A549 (cell line): Measurements from ENCODE around the gene FADS1. TPM values are rescaled to one million over a fixed set of nuclear protein-coding genes. Genes with fewer than 3 reads are reported as not detected.

Source experiments
- ATAC-seq, 2 experiments: fragments of 200-7000 bp in 1 of 2; fragments of >200 bp in 1 of 2; cut with Nextera tagmentation in 1 of 2; cut with Tn5 transposase in 1 of 2; 3 replicates each; pipeline versions ENCODE4 v1.8.0 to v1.9.1; 2018 to 2020; ENCODE audit warnings: mild to moderate bottlenecking in 1 of 2, moderate library complexity in 1 of 2
- CTCF ChIA-PET: fragments of 300-600 bp; sonication (Branson Sonifier 250); formaldehyde crosslinking; extraction: SDS; loops from one replicate; lab custom pipeline; 2021; ENCODE audit warnings: antibody characterized with exemption, inconsistent platforms; lab: Yijun Ruan, JAX
- POLR2A ChIA-PET: fragments of 350-600 bp; formaldehyde crosslinking; extraction: SDS; loops from one replicate; lab custom pipeline; 2021; ENCODE audit warnings: antibody characterized with exemption, inconsistent platforms; lab: Yijun Ruan, JAX
- DNase-seq, 2 experiments: peaks; one replicate each; pipeline versions ENCODE4 v3.0.0 to v3.0.0-alpha.2; 2011 to 2016; ENCODE audit warnings: low read depth in 1 of 2, low spot score in 1 of 2
- FAIRE-seq: peaks from 2 replicates; lab custom pipeline; 2011; peaks lifted over from hg19 to GRCh38; lab: Jason Lieb, UNC
- H3K27ac ChIP-seq, 2 experiments: fragments of >200 bp; sonication (Bioruptor Twin); formaldehyde crosslinking; 3 replicates each; pipeline ENCODE4 v1.5.1; 2016 to 2017
- H3K4me1 ChIP-seq: fragments of >200 bp; sonication (Bioruptor Twin); formaldehyde crosslinking; 3 replicates; pipeline ENCODE4 v1.6.1; 2016
- H3K4me2 ChIP-seq: fragments of >200 bp; sonication (Bioruptor Twin); formaldehyde crosslinking; 3 replicates; pipeline ENCODE4 v1.6.1; 2016
- H3K4me3 ChIP-seq: fragments of >200 bp; sonication (Bioruptor Twin); formaldehyde crosslinking; 3 replicates; pipeline ENCODE4 v1.5.1; 2016
- H3K9me3 ChIP-seq: fragments of >200 bp; sonication (Bioruptor Twin); formaldehyde crosslinking; 3 replicates; pipeline ENCODE4 v1.6.1; 2016
- BCL3 ChIP-seq: fragments of >200 bp; sonication (Bioruptor Twin); formaldehyde crosslinking; IDR thresholded peaks from 3 replicates; pipeline ENCODE4 v1.6.1; 2016
- CBX2 ChIP-seq: fragments of 200-600 bp; sonication (generic); IDR thresholded peaks from 2 replicates; pipeline ENCODE4 v1.6.1; 2016; ENCODE audit warnings: low read depth, mild to moderate bottlenecking, borderline replicate concordance
- CEBPB ChIP-seq, 2 experiments: fragments of >200 bp in 1 of 2; sonication (Bioruptor Twin) in 1 of 2; formaldehyde crosslinking in 1 of 2; IDR thresholded peaks; 2 replicates each; pipeline ENCODE4 v1.6.1; 2012 to 2016
- CHD4 ChIP-seq: fragments of 200-600 bp; sonication (generic); IDR thresholded peaks from 2 replicates; pipeline ENCODE4 v1.6.1; 2016; ENCODE audit warnings: antibody characterized with exemption, mild to moderate bottlenecking, borderline replicate concordance
- E2F6 ChIP-seq: IDR thresholded peaks from 2 replicates; pipeline ENCODE4 v1.6.1; 2012; ENCODE audit warnings: low read depth, borderline replicate concordance
- EHMT2 ChIP-seq: fragments of 200-600 bp; sonication (generic); IDR thresholded peaks from 2 replicates; pipeline ENCODE4 v1.6.1; 2016; ENCODE audit warnings: antibody characterized with exemption, low read depth, mild to moderate bottlenecking, moderate library complexity
- ELK1 ChIP-seq: fragments of 150-350 bp; IDR thresholded peaks from 2 replicates; pipeline ENCODE4 v1.6.1; 2014; ENCODE audit warnings: low read depth, mild to moderate bottlenecking, low read length
- EP300 ChIP-seq, 2 experiments: fragments of >200 bp; sonication (Bioruptor Twin); formaldehyde crosslinking; IDR thresholded peaks; 2 replicates in 1 of 2; 3 replicates in 1 of 2; pipeline ENCODE4 v1.6.1; 2016 to 2017
- ESRRA ChIP-seq: fragments of 150-350 bp; IDR thresholded peaks from 2 replicates; pipeline ENCODE4 v1.6.1; 2014; ENCODE audit warnings: mild to moderate bottlenecking, low read length, borderline replicate concordance
- FOSL2 ChIP-seq, 2 experiments: fragments of 450-650 bp in 1 of 2; fragments of >200 bp in 1 of 2; sonication (Bioruptor Twin) in 1 of 2; formaldehyde crosslinking; IDR thresholded peaks; 2 replicates each; pipeline versions ENCODE4 v1.5.0 to v1.6.1; 2016 to 2020; ENCODE audit warnings: mild to moderate bottlenecking in 1 of 2, moderate library complexity in 1 of 2
- FOXS1 ChIP-seq: fragments of 250-450 bp; sonication (Bioruptor Pico); IDR thresholded peaks from 2 replicates; pipeline ENCODE4 v1.5.0; 2020; ENCODE audit warnings: mild to moderate bottlenecking, moderate library complexity
- HMGXB4 ChIP-seq: fragments of 250-450 bp; sonication (Bioruptor Pico); IDR thresholded peaks from 2 replicates; pipeline ENCODE4 v1.5.0; 2021; ENCODE audit warnings: mild to moderate bottlenecking, moderate library complexity, borderline replicate concordance
- HOXB13 ChIP-seq: fragments of 250-450 bp; sonication (Bioruptor Pico); IDR thresholded peaks from 2 replicates; pipeline ENCODE4 v1.5.0; 2020; ENCODE audit warnings: low read depth, mild to moderate bottlenecking, moderate library complexity
- KDM5A ChIP-seq: fragments of 200-600 bp; sonication (generic); IDR thresholded peaks from 2 replicates; pipeline ENCODE4 v1.6.1; 2016; ENCODE audit warnings: antibody characterized with exemption, mild to moderate bottlenecking
- MYC ChIP-seq: IDR thresholded peaks from 2 replicates; pipeline ENCODE4 v1.6.1; 2012; ENCODE audit warnings: mild to moderate bottlenecking, inconsistent platforms, low read length, improper control_type of control experiment, borderline replicate concordance
- NPAS2 ChIP-seq: fragments of 250-450 bp; sonication (Bioruptor Pico); IDR thresholded peaks from 2 replicates; pipeline ENCODE4 v1.8.0; 2022; ENCODE audit warnings: mild to moderate bottlenecking, moderate library complexity, borderline replicate concordance
- NR3C1 ChIP-seq: fragments of >200 bp; sonication (Bioruptor Twin); formaldehyde crosslinking; IDR thresholded peaks from 3 replicates; pipeline ENCODE4 v1.6.1; 2017
- POLR2AphosphoS2 ChIP-seq: conservative IDR thresholded peaks from 2 replicates; pipeline ENCODE4 v1.6.1; 2012; ENCODE audit warnings: low read length, improper control_type of control experiment, inconsistent platforms
- RCOR1 ChIP-seq: fragments of 150-350 bp; IDR thresholded peaks from 2 replicates; pipeline ENCODE4 v1.6.1; 2014; ENCODE audit warnings: antibody characterized with exemption, low read length, low read depth
- SMC3 ChIP-seq: fragments of >200 bp; sonication (Bioruptor Twin); formaldehyde crosslinking; IDR thresholded peaks from 3 replicates; pipeline ENCODE4 v1.6.1; 2018; ENCODE audit warnings: inconsistent platforms
- SREBF2 ChIP-seq: fragments of 450-650 bp; IDR thresholded peaks from 2 replicates; pipeline ENCODE4 v1.6.1; 2014; ENCODE audit warnings: mild to moderate bottlenecking, moderate library complexity
- USF2 ChIP-seq: fragments of 450-650 bp; IDR thresholded peaks from 2 replicates; pipeline ENCODE4 v1.6.1; 2014; ENCODE audit warnings: antibody characterized with exemption
- WGBS: methylation state at CpG from one replicate; pipeline ENCODE4 v1.1.6; 2017; ENCODE audit errors: missing lambda C conversion rate; 5-methylcytosine and 5-hydroxymethylcytosine counted together
- polyA plus RNA-seq, 4 experiments: library from polyadenylated mRNA; depleted of rRNA in 3 of 4; stranded (reverse); fragments of >200 nt; fragmentation: RNase III in 1 of 4; extraction: RNeasy Plus Mini Kit Qiagen cat#74134 plus additional on column Dnase treatment in 1 of 4; gene quantifications; 2 replicates in 3 of 4; 3 replicates in 1 of 4; pipeline ENCODE4 v1.2.3, GENCODE V29; 2011 to 2017

The FADS1 gene
- polyA plus RNA-seq, 2 of the 4 experiments (the other 2 are of a cell fraction) = 163 to 205 TPM

GRCh38 chr11:61846362-61847020 lies 29.7 kb upstream of the FADS1 start:
- no peaks in the 10 kb centered on the region for H3K4me1 ChIP-seq
- FAIRE-seq (no peak), ATAC-seq (no peak), DNase-seq (no peak)
- H3K4me2 ChIP-seq = no peak overlapping the region
- TF ChIP-seq ELK1 (no peak), SMC3 (no peak), E2F6 (no peak), CHD4 (no peak), KDM5A (no peak), NPAS2 (CRISPR knock-in tag) (no peak), BCL3 (no peak), CEBPB (IDR thresholded peaks at IDR 0.05) (no peak), FOXS1 (CRISPR knock-in tag) (no peak), EHMT2 (no peak), HOXB13 (no peak), CBX2 (no peak), HMGXB4 (CRISPR knock-in tag) (no peak), FOSL2 (IDR thresholded peaks at IDR 0.05) (no peak), FOSL2 (CRISPR knock-in tag; IDR thresholded peaks at IDR 0.05) (no peak), NR3C1 (no peak)
- POLR2A ChIA-PET = no interaction called here
- H3K4me3 ChIP-seq = no peak overlapping the region
- H3K9me3 ChIP-seq = no peaks in the 10 kb centered on the region
- WGBS = 96% methylated on average over 10 of the region's 10 CpGs
- H3K27ac ChIP-seq = no peak overlapping the region
- CTCF ChIA-PET = interaction anchor here (0.8 to 1.9 kb wide), 6 partner anchors 15 to 261 kb away, joined by 3 to 7 read pairs (median 3); no protein-coding TSS in a partner anchor

- DNase-seq (no peak), FAIRE-seq (no peak), ATAC-seq (peak in 1 of 2 experiments; percentile 50; a peak in 2 of 6 replicates)
- H3K4me3 ChIP-seq = no peak overlapping the region
- no peaks in the 10 kb centered on the region for H3K9me3 ChIP-seq
- POLR2A ChIA-PET = no interaction called here
- H3K4me2 ChIP-seq = no peak overlapping the region
- 89% methylated on average over 13 of the region's 16 CpGs for WGBS
- TF ChIP-seq SREBF2 = no peak
- no peak for TF ChIP-seq NPAS2 (CRISPR knock-in tag)
- no peak for TF ChIP-seq USF2
- TF ChIP-seq MYC = no peak
- TF ChIP-seq ESRRA = no peak
- no peak for TF ChIP-seq HMGXB4 (CRISPR knock-in tag)
- TF ChIP-seq RCOR1 = no peak
- no peak for TF ChIP-seq CBX2
- TF ChIP-seq POLR2AphosphoS2 = no peak
- TF ChIP-seq EP300 (IDR thresholded peaks at IDR 0.05) = no peak
- no peaks in the 10 kb centered on the region for H3K4me1 ChIP-seq
- CTCF ChIA-PET = interaction anchor here (0.8 to 1.9 kb wide), 8 partner anchors 9 to 263 kb away, joined by 3 to 8 read pairs (median 4); no protein-coding TSS in a partner anchor
- H3K27ac ChIP-seq = no peak overlapping the region
Observed at GRCh38 chr11:61844909-61845565, 28.2 kb upstream of the FADS1 start.
